NCI-H1048 (cell line): ENCODE results near the gene MSH2.
"Not testable (repeated sequence)": the region's sequence is repeated elsewhere in the genome, so short reads cannot be mapped to it uniquely, and the experiment has no call there.

Experiments used
- DNase-seq: peaks from one replicate; lab custom pipeline; 2025; lab: John Stamatoyannopoulos, UW

Gene MSH2

DNA sequence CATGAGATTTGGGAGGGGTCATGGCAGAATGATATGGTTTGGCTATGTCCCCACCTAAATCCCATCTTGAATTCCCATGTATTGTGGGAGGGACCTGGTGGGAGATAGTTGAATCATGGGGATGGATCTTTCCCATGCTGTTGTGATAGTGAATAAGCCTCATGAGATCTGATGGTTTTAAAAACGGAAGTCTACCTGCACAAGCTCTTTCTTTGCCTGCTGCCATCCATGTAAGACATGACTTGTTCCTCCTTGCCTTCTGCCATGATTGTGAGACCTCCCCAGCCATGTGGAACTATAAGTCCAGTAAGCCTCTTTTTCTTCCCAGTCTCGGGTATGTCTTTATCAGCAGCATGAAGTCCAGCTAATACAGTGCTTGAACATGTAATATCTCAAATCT is 5.0 kb downstream of the MSH2 start:
- DNase-seq = not testable (repeated sequence)

DNA sequence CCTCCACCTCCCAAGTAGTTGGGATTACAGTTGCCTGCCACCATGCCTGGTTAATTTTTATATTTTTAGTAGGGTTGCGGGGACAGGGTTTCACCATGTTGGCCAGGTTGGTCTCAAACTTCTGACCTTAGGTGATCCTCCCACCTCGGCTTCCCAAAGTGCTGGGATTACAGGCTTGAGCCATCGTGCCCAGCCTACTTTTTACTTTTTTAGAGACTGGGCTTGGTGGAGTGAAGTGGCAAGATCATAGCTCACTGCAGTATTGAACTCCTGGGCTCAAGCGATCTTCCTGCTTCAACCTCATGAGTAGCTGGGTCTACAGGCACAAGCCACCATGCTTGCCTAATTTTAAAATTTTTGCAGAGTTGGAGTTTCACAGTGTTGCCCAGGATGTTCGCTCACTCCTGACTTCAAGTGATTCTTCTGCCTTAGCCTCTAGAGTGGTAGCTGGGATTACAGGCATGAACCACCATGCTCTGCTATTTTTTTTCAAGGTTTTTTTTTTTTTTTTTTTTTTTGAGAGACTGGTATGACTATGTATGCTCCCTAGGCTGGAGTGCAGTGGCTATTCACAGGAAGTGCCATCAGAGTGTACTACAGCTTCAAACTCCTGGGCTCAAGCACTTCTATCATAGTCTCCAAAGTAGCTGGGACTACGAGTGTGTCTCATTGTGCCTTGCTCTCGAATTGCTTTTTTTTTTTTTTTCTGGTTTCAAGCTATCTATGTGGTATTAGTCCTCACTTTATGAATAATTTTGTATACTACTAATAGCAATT is 11.9 kb downstream of the MSH2 start:
- DNase-seq = no peak

DNA sequence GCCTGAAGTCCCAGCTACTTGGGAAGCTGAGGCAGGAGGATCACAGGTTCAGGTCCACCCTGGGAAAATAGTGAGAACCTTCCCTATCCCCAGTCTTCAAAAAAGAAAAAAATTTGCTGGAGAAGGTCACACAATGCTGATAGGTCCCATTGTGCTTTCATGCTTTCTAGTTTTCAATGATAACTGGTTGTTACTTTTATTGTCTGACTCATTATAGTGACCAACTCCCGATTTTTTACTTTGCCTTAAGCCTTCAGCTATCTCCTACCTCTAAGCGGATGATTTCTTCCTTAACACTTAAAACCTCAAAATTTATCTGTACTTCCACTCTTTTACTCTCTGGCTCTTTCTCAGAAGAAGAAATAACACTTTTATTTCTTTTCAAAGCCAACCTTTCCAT is 17.3 kb downstream of the MSH2 start:
- no peak for DNase-seq

DNA sequence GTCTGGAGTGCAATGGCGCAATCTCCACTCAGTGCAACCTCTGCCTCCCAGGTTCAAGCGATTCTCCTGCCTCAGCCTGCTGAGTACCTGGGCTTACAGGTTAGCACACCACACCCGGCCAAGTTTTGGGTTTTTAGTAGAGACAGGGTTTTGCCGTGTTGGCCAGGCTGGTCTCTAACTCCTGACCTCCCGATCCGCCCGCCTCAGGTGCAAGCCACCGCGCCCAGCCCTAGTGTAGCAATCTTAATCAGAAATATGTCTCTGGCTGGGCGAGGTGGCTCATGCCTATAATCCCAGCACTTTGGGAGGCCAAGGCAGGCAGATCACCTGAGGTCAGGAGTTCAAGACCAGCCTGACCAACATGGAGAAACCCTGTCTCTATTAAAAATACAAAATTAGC is 17.7 kb downstream of the MSH2 start:
- DNase-seq = not testable (repeated sequence)

DNA sequence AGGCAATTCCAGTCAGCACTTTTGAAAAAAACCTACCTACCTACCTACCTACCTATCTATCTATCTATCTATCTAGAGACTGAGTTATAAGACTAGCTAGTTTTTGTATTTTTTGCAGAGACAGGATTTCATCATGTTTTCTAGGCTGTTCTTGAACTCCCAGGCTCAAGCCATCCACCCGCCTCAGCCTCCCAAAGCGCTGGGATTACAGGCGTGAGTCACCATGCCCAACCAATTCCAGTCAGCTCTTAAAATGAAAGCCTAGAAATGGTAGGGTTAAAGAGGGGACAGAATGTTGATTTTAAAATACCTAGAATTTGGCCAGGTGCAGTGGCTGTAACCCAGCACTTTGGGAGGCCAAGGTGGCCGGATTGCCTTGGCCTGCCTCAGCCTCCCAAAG is 19.1 kb downstream of the MSH2 start:
- DNase-seq = no peak

DNA sequence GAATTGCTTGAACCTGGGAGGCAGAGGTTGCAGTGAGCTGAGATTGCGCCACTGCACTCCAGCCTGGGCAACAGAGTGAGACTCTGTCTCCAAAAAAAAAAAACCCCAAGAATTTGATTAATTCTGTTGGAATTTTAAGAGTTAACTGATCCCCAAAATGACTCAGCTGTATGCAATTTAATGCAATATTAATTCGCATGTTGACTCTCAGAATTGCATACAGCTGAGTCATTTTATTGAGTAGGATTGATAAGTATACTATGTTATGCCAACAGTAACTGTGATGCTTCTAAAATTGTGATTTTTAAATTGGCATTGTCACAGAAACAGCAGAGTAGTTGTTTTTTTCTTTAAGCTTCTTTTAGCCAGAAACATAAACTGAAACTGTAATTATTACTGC is 19.6 kb downstream of the MSH2 start:
- DNase-seq = no peak

DNA sequence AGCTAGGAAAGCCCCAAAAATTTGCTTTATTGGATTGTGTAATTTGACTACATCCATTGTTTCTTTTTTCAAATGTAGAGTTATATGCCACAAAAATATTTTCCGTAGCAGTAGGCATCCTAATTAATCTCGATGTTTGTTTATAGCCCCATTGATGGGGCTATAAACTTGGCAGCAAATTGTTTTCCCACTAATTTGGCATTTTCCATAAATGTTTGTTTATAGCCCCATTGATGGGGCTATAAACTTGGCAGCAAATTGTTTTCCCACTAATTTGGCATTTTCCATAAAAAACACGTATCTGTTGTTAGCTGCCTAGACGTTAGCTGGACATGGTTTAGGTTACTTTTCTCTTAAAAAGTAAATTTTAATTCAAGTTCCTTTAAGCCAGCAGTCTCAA is 23.8 kb downstream of the MSH2 start:
- no peak for DNase-seq

DNA sequence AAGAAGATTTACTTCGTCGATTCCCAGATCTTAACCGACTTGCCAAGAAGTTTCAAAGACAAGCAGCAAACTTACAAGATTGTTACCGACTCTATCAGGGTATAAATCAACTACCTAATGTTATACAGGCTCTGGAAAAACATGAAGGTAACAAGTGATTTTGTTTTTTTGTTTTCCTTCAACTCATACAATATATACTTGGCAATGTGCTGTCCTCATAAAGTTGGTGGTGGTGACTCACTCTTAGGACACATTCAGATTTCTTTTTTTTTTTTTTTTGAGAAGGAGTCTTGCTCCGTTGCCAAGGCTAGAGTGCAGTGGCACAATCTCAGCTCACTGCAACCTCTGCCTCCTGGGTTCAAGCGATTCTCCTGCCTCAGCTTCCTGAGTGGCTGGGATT is 26.8 kb downstream of the MSH2 start:
- no peak for DNase-seq

DNA sequence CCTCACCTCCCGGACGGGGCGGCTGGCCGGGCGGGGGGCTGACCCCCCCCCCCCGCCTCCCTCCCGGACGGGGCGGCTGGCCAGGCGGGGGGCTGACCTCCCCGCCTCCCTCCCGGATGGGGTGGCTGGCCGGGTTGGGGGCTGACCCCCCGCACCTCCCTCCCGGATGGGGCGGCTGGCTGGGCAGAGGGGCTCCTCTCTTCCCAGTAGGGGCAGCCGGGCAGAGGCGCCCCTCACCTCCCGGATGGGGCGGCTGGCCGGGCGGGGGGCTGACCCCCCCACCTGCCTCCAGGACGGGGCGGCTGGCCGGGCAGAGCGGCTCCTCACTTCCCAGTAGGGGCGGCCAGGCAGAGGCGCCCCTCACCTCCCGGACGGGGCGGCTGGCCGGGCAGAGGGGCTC is 30.1 kb downstream of the MSH2 start:
- not testable (repeated sequence) for DNase-seq

DNA sequence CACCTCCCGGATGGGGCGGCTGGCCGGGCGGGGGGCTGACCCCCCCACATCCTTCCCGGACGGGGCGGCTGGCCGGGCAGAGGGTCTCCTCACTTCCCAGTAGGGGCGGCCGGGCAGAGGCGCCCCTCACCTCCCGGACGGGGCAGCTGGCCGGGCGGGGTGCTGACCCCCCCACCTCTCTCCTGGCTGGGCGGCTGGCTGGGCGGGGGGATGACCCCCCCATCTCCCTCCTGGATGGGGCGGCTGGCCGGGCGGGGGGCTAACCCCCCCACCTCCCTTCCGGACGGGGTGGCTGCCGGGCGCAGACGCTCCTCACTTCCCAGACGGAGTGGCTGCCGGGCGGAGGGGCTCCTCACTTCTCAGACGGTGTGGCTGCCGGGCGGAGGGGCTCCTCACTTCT is 30.5 kb downstream of the MSH2 start:
- not testable (repeated sequence) for DNase-seq

DNA sequence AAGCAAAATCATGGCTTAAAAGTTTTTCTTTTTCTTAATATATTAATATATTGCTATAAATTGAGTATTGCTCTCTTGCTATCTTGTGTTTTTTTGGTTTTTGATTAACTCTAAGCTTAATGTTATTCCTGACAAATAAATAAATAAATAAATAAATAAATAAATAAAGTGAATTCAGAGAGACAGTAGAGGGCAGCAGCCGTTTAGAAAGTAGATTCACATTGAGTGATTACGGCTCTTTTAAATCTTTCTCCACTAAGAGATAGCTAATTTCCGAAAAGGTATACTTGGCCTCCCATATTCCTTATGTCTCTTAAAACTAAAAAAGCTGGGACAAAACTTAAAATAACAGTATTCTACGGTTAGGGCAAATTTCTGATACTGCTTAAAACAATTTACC is 34.3 kb downstream of the MSH2 start:
- no peak for DNase-seq

DNA sequence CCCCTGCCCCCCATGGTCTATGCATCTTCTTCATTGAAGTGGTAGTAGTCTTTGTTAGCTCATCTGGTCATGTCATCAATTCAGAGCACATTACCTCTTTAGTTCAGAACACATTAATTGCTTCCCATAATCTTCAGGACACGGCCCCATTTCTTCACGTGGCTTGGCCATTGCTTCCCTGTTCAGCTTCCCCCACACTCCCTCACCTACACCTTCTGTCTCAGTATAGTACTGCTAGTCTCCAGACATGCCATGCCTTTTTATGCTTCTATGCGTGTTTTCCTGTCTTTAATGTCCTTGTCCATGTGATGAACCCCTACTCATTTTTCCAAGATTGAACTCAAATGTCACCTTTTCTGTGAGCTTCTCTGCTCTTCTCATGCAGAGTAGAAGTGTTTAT is 35.1 kb downstream of the MSH2 start:
- no peak for DNase-seq

DNA sequence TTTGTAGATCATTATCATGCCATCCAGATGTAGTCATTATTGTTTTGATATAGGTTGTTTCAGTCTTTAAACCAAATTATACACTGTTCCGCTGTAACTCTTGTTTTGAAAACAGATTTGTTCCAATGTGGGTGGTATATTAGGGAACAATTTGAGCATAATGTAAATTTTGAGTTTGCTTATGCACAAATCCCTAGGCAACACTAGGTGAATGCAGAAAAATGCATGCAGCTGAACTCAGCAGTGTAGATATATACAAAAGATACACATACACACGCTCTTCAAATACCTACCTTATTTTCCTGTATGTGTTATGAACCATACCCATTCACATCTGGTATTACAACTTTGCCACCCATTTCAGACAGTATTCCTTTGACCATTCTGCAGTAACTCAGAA is 35.8 kb downstream of the MSH2 start:
- no peak for DNase-seq

DNA sequence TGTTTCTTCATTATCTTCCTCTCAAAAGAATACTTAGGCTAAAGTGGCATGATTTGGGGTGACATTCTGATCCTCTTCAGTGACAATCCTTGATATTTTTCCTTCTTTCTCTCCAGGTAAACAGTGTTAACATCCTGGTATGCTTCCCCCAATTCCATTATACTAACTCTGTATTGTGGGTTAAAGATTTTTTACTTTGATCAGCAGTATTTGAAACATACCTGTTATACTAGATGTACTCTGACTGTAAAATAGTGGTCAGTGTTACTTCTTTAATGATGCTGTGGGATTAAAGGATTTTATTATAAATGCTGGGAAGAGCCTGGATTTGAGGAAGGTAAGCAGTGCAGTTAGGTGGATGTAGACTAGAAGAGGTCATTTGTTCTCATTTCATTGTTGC is 48.8 kb downstream of the MSH2 start:
- DNase-seq = no peak

DNA sequence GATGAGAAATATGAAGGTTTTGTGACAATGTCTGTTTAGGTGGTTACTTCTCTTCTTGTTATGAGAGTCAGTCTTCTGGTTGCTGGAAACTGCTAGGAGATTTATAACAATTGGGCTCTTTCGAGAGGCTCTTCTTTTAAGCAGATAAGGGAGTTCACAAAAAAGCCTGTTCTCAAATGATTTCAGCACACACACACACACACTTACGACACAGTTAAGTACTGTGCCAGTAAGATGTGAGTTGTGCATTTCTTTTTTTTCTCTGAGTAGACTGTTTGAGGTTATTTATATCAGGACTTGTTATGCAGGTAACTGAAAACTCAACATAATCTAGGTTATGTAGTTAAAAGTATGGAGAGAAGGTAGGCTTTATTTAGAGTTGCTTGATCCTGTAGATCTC is 49.8 kb downstream of the MSH2 start:
- DNase-seq = no peak

DNA sequence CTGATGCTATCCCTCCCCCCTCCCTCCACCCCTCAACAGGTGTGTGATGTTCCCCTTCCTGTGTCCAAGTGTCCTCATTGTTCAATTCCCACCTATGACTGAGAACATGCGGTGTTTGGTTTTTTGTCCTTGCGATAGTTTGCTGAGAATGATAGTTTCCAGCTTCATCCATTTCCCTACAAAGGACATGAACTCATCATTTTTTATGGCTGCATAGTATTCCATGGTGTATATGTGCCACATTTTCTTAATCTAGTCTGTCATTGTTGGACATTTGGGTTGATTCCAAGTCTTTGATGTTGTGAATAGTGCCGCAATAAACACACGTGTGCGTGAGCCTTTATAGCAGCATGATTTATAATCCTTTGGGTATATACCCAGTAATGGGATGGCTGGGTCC is 51.9 kb downstream of the MSH2 start:
- DNase-seq = not testable (repeated sequence)

DNA sequence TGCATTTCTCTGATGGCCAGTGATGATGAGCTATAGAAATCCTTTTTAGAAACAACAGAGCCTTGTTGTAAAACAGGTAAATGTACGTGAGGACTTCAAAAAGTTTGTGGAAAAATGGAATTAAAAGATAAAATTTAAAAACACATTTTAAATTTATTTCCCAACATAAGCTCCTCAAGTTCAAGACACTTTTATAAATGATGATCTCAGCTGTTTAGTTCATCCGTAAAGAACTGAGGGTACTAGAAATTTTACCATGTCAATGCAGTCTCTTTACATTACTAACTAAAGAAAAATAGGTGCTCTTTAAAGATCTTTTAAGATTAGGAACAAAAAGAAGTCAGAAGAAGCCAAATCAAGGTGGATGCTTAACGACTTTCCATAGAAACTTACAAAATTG is 52.5 kb downstream of the MSH2 start:
- no peak for DNase-seq

DNA sequence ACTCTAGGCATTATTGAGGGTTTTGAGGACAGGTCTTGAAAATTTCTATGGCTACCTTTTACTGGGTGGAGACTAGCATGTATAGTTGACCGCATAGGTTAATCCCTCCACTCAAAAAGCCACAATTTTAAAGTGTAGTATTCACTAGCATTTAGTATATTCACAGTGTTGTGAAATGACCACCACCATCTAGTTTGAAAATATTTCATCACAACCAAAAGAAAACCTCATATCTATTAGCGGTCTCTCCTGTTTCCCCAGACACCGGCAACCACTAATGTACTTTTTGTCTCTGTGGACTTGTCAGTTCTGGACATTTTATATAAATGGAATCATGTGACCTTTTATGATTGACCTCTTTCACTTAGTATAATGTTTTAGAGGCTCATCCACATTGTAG is 53.9 kb downstream of the MSH2 start:
- no peak for DNase-seq

DNA sequence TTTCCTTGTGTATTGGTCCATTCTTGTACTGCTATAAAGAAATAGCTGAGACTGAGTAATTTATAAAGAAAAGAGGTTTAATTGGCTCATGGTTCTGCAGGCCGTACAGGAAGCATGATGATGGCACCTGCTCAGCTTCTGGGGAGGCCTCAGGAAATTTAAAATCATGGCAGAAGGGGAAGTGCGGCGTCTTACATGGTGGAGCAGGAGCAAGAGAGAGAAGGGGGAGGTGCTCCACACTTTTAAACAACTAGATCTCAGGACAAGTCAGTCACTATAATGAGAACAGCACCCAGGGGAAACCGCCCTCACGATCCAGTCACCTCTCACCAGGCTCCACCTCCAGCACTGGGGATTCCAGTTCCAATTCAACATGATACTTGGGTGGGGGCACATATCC is 54.3 kb downstream of the MSH2 start:
- DNase-seq = no peak

DNA sequence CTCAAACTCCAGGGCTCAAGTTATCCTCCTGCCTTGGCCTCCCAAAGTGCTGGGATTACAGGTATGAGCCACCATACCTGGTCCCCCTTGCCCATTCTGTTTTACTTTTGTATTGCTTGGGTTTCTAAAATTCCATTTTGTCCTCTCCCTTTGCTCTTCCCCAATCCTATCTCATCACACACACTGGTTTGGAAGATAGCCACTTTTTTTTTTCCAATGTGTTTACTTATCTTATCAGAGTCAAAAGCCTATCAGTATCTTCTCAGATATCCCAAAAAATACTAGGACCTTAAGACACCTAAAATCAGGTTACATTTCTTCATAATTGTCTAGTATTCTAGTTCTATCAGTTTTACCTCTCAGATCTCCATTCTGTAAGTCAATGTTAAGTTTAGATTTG is 56.1 kb downstream of the MSH2 start:
- DNase-seq = no peak

DNA sequence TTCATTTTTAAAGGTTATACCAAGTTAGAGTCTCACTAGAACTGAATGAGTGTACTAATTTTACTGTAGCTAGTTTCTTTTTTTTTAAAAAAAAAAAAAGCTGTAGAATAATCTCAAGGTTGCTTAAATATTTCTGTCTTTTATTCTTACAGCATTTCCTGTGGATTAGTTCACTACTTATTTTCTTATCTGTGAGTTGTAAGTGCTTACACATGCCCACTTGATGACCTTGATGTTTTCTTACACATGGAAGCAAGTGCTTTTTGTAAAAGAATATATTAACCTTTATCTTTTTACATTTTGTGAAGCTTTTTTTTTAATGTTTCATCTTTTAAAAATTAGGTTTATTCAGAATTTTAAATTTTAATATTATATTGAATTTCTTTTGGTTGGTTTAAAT is 57.8 kb downstream of the MSH2 start:
- DNase-seq = no peak

DNA sequence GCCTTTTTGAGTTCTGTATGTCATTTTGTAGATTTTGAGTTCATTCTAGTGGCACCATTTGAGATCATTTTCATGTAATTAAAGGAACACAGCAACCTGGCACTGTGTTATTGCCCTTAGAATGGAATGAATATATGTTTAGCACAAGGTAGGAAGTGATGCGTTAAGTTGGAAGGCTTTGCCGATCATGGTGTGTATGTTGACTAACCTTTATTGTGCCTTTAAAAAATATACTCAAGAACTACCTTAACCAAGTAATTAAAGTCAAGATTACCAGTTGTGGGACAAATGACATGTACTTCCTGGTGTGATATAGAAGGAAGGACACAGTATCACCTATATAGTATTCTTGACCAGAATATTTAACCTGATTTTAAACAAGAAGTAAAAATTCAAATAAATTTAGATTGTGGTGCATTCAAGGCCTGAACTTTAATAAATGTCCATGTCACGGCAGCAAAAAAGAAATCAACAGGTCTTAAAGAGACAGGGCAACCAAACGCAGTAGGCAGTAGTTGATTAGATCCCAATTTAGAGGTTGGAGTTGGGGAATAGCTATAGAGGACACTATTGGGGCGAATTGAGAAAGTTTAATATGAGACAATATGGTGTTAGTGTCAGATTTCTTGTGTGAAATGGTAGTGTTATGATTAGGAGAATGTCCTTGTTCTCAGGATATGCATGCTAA is 68.6 kb downstream of the MSH2 start:
- DNase-seq = no peak

DNA sequence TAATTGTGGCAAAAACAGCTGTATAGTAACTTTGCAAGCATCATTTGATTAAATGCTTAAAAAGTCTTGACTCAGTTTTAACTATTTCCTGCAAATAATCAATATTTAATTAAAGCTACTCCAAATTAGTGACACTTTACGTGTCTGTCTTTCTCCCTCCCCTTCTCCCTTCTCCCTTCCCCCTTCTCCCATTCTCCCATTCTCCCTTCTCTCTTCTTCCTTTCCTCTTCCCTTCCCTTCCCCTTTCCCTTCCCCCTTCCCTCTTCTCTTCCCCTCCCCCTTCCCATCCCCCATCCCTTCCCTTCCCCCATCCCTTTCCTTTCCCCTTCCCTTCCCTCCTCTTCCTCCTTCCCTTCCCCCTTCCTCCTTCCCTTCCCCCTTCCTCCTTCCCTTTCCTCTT is 76.9 kb downstream of the MSH2 start:
- no peak for DNase-seq

DNA sequence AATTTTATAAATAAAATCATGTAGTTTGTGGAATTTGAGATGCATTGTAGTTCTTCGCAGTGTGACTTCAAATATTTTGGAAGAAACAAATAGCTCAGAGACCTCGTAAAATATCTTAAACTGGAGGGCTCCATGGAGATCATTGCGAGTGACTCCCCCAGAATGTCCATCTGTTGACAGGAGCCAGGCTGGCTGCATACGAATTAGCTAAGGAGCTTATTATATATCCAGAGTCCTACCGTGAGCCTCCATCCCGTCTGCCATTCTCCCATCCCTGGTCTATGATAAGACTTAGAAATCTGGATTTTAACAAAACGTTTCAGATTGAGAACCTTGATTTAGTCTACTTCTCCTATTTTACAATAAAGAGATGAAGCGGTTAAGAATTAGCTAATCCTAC is 80.2 kb downstream of the MSH2 start:
- DNase-seq = no peak
